OCI-LY3 (cell line): ENCODE results near the gene DMGDH.

Experiments
- CTCF ChIP-seq: fragments of 200-600, 300-600 bp; sonication (generic); IDR thresholded peaks from 2 replicates; pipeline ENCODE4 v1.5.1; 2014; ENCODE audit warnings: antibody characterized with exemption, low read length, low read depth
- EZH2phosphoT487 ChIP-seq: fragments of 200-600 bp; shearing (Covaris generic); IDR thresholded peaks from 2 replicates; pipeline ENCODE4 v1.6.1; 2018; ENCODE audit warnings: antibody characterized with exemption, mixed run types, low read depth

DNA sequence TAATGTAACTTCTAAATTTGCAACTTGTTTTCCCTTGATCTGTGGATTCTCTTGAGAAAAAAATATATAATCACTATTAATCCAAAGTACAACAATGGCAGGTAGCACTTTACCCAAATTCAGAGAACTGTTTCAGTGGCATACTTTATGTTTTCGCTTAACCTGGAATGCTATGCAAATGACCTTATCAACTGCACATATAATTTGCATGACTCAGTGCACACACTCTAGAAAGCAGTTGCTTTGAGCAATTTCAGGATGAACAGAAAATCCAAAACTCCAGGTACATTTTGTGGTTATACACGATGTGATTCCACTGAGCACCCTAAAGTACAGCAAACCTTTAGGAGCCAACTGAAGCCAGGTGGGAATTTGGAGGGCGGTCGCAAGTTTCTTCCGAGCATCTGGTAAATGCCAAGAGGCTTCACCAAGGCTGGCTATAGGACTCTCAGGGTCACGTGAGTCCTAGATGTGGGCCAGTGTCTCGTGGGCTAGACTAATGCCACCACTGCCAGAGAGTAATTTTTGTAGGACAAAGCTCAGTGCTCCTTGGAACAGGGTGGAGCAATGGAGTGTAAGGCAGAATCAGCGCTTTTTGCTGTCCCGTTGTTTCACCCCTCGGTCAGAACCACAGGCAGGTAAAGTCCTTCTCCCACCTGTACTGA is 37.3 kb downstream of the DMGDH start:
- TF ChIP-seq CTCF (no peak), EZH2phosphoT487 (no peak)
